Hematopoietic multipotent progenitor cell treated with erythropoietin and hydrocortisone succinate and interleukin-3 and kit ligand, for 15 days (in vitro differentiated cells): ENCODE measurements around the gene AKAIN1.

Experiments
- DNase-seq: peaks from one replicate; pipeline ENCODE4 v3.0.0-alpha.2; 2015; ENCODE audit warnings: low spot score

AKAIN1 gene

GRCh38 chr18:5093902-5094301 lies 103.2 kb downstream of the AKAIN1 start:
- DNase-seq = no peak
